SJCRH30 (cell line): ENCODE results near the gene CDRT15. TPM values are rescaled to one million over a fixed set of nuclear protein-coding genes. Genes with fewer than 3 reads are reported as not detected.
"Not testable (repeated sequence)": the region's sequence is repeated elsewhere in the genome, so short reads cannot be mapped to it uniquely, and the experiment has no call there.

Experiments used
- DNase-seq, 2 experiments: peaks; one replicate each; pipeline ENCODE4 v3.0.0-alpha.2; 2015 to 2020
- H3K27ac ChIP-seq: fragments of 250-450 bp; sonication (Bioruptor Pico); 2 replicates; pipeline ENCODE4 v1.5.1; 2020; ENCODE audit warnings: mild to moderate bottlenecking, moderate library complexity
- H3K27me3 ChIP-seq: fragments of 250-450 bp; sonication (Bioruptor Pico); 2 replicates; pipeline ENCODE4 v1.5.1; 2020; ENCODE audit warnings: mild to moderate bottlenecking, moderate library complexity
- H3K36me3 ChIP-seq: fragments of 250-450 bp; sonication (Bioruptor Pico); 2 replicates; pipeline ENCODE4 v1.5.1; 2020; ENCODE audit warnings: mild to moderate bottlenecking, moderate library complexity
- H3K4me1 ChIP-seq: fragments of 250-450 bp; sonication (Bioruptor Pico); 2 replicates; pipeline ENCODE4 v1.5.1; 2020; ENCODE audit warnings: mild to moderate bottlenecking, moderate library complexity
- H3K4me3 ChIP-seq: fragments of 250-450 bp; sonication (Bioruptor Pico); 2 replicates; pipeline ENCODE4 v1.5.1; 2020; ENCODE audit warnings: mild to moderate bottlenecking, moderate library complexity
- H3K9me3 ChIP-seq: fragments of 250-450 bp; sonication (Bioruptor Pico); replicated peaks from 2 replicates; pipeline ENCODE4 v1.5.1; 2020; ENCODE audit warnings: mild to moderate bottlenecking, moderate library complexity
- total RNA-seq: library from RNA; depleted of rRNA; stranded (reverse); fragments of >200 nt; shearing (Covaris generic); gene quantifications from 2 replicates; pipeline ENCODE4 v1.2.3, GENCODE V29; 2014

Gene CDRT15
- total RNA-seq, 1 experiment from 2014 or later, result 0.36 TPM

GRCh38 chr17:14201988-14202380, 34.7 kb downstream of the CDRT15 start:
- DNase-seq, result no peak
- no peaks in the 10 kb centered on the region; the same call in 1 of the 2 replicates for H3K9me3 ChIP-seq
- H3K27ac ChIP-seq, result no peak overlapping the region
- H3K4me1 ChIP-seq, result 0 out of 2 replicates have a peak, but pooled peaks cover 4% of the 10 kb centered on the region
- H3K36me3 ChIP-seq, result peaks cover 29% of the 10 kb centered on the region
- H3K27me3 ChIP-seq, result no peaks in the 10 kb centered on the region
- no peak overlapping the region for H3K4me3 ChIP-seq

DNA sequence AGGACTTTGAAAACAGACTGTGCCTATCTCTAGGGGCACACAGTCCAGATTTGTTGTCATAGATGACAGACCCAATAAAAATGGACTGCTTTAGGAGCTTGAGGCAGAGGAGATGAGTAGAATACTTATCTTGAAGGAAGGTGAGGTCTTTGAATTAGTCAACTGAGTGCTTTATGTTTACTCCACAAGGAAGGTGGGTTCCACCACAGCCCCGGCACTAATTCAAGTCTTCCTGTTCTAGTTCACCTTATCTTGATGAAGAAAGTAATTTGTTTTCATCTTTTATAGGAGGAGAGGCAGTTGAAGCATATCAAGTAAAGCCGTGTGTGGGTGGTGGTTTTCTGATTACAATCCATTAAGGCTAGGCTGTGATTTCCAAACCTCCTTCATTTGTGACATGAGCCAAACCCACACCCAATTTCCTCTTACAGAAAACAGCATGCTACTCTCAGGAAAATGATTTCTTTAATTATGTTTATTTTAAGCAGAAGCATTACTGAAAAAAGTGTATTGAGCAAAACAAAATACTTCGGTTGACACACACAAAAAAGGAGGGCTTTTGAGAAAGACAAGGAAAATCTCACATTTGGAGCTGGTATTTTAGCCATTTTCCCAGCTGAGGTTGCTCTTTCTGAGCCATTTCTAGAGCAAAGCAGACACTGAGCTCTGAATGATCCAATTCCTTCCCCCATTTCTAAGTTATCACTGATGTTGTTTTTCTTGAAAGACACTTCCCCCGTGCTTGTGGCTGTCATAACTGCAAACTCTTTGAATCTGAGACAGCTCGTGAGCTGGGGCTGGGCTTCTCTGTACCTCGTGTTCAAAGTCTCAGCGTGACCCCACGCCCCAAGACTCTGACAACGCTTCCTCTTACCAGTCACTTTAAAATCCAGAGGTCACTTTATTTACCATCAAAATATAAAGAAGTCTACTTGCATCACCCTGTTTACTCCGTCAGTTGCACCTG, 35.4 kb downstream of the CDRT15 start:
- DNase-seq, result no peak
- H3K4me1 ChIP-seq, result 0 out of 2 replicates have a peak, but pooled peaks cover 4% of the 10 kb centered on the region
- no peak overlapping the region for H3K27ac ChIP-seq
- H3K4me3 ChIP-seq, result no peak overlapping the region
- H3K9me3 ChIP-seq, result no peaks in the 10 kb centered on the region; the same call in 1 of the 2 replicates
- H3K36me3 ChIP-seq, result peaks cover 28% of the 10 kb centered on the region
- no peaks in the 10 kb centered on the region for H3K27me3 ChIP-seq

GRCh38 chr17:14200354-14200753, 36.3 kb downstream of the CDRT15 start:
- DNase-seq, result no peak
- peaks cover 28% of the 10 kb centered on the region for H3K36me3 ChIP-seq
- H3K9me3 ChIP-seq, result no peaks in the 10 kb centered on the region; the same call in 1 of the 2 replicates

GRCh38 chr17:14199601-14200000, 37.1 kb downstream of the CDRT15 start:
- H3K9me3 ChIP-seq, result no peaks in the 10 kb centered on the region; the same call in 1 of the 2 replicates
- no peak for DNase-seq
- no peak overlapping the region for H3K27ac ChIP-seq
- H3K4me1 ChIP-seq, result 0 out of 2 replicates have a peak, but pooled peaks cover 4% of the 10 kb centered on the region
- peaks cover 31% of the 10 kb centered on the region for H3K36me3 ChIP-seq
- H3K27me3 ChIP-seq, result no peaks in the 10 kb centered on the region
- H3K4me3 ChIP-seq, result no peak overlapping the region

More at GRCh38 chr17:14200354-14200753, 36.3 kb downstream of the CDRT15 start:
- no peak overlapping the region for H3K4me3 ChIP-seq
- H3K27ac ChIP-seq, result no peak overlapping the region
- no peaks in the 10 kb centered on the region for H3K27me3 ChIP-seq
- 0 out of 2 replicates have a peak, but pooled peaks cover 4% of the 10 kb centered on the region for H3K4me1 ChIP-seq

DNA sequence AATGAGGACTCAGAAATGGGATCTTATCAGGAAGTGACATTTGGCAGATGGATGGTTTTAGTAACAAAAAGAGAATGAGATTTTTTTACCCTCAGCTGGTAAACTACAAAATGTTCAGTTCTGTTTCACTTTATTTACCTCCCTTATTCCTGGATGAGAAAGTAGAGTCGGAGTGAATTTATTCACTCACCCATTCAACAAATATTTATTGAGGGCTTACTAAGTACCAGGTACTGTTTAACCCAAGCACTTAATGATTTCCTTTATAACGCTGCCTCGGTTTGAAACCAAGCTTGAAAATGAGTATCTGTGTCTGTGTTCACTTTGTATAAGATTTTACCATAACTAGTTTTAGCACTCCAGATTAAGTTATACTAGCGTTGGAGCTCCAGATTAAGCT, 38.1 kb downstream of the CDRT15 start:
- H3K4me1 ChIP-seq, result 0 out of 2 replicates have a peak, but pooled peaks cover 4% of the 10 kb centered on the region
- no peaks in the 10 kb centered on the region; the same call in 1 of the 2 replicates for H3K9me3 ChIP-seq
- no peak overlapping the region for H3K4me3 ChIP-seq
- no peaks in the 10 kb centered on the region for H3K27me3 ChIP-seq
- no peak overlapping the region for H3K27ac ChIP-seq
- DNase-seq, result no peak
- H3K36me3 ChIP-seq, result peaks cover 31% of the 10 kb centered on the region

- no peaks in the 10 kb centered on the region; the same call in 1 of the 2 replicates for H3K9me3 ChIP-seq
- H3K4me3 ChIP-seq, result no peak overlapping the region
- no peak overlapping the region for H3K27ac ChIP-seq
- no peak for DNase-seq
- H3K27me3 ChIP-seq, result no peaks in the 10 kb centered on the region
- H3K36me3 ChIP-seq, result peaks cover 31% of the 10 kb centered on the region
- 0 out of 2 replicates have a peak, but pooled peaks cover 4% of the 10 kb centered on the region for H3K4me1 ChIP-seq
Observed at GRCh38 chr17:14198013-14198412, 38.6 kb downstream of the CDRT15 start.

GRCh38 chr17:14197586-14197985, 39.1 kb downstream of the CDRT15 start:
- Histone ChIP-seq H3K4me1 (0 out of 2 replicates have a peak, but pooled peaks cover 4% of the 10 kb centered on the region), H3K27ac (no peak overlapping the region), H3K9me3 (no peaks in the 10 kb centered on the region; the same call in 1 of the 2 replicates), H3K4me3 (no peak overlapping the region), H3K27me3 (no peaks in the 10 kb centered on the region), H3K36me3 (peaks cover 31% of the 10 kb centered on the region)
- no peak for DNase-seq

DNA sequence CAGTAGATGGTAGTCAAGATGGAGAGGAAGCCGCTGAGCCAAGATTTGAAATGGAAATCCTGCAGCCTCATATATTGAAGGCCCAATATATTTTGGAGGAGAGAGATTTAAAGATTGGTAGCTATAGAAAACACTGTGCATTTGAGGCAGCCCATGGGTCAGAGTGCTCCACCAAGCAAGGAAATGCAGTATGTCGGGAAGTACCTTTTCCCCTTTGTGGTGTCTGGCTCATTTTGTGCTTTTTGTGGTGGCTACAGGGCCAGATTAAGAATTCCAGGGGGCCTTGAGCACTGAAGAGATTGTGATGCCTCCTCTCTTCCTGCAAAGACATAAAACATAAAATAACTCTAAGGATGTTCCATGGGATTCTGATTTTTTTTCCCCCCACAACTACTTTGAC, 39.6 kb downstream of the CDRT15 start:
- Histone ChIP-seq H3K36me3 (peaks cover 31% of the 10 kb centered on the region), H3K9me3 (no peaks in the 10 kb centered on the region; the same call in 1 of the 2 replicates), H3K27me3 (no peaks in the 10 kb centered on the region), H3K4me3 (no peak overlapping the region), H3K27ac (no peak overlapping the region), H3K4me1 (0 out of 2 replicates have a peak, but pooled peaks cover 4% of the 10 kb centered on the region)
- DNase-seq, result no peak

GRCh38 chr17:14196377-14196997, 40.2 kb downstream of the CDRT15 start:
- no peak overlapping the region for H3K27ac ChIP-seq
- no peaks in the 10 kb centered on the region; the same call in 1 of the 2 replicates for H3K9me3 ChIP-seq
- H3K27me3 ChIP-seq, result no peaks in the 10 kb centered on the region
- 0 out of 2 replicates have a peak, but pooled peaks cover 4% of the 10 kb centered on the region for H3K4me1 ChIP-seq
- H3K4me3 ChIP-seq, result no peak overlapping the region
- peaks cover 31% of the 10 kb centered on the region for H3K36me3 ChIP-seq
- DNase-seq, result no peak

DNA sequence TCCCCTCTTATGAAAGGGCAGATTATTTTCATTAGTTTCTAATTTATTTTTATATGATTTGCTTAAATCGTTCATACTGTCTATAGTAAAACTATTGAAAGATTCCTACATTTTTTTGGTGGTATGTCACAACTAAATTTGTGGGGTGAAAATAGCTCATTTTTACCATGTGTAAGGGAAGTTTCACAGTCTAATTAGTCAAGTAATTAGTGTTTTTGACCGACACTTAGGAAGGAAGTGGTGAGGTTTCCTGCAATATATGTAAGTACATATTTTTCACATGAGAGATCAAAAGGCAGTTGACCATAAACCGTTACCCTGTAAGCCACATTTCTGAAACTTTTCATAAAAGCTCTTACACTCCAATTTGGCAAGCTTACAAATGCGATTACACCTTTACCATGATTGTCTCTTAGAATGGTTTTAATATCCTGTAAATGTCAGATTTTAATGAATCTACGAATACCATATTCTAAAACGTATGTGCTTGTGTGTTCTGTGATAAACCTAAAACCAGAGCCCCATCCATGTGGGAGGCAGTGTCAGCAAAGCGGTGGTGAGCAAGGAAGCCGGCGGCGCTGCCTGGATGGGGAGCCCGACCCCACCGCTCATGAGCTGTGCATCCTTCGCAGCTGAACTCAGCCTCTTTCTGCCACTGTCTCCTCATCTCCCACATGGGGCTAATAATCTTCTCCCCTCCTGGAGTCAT, 43.9 kb downstream of the CDRT15 start:
- not testable (repeated sequence) for H3K4me1 ChIP-seq, H3K27ac ChIP-seq, DNase-seq, H3K27me3 ChIP-seq, H3K4me3 ChIP-seq, H3K9me3 ChIP-seq
- peaks cover 18% of the 10 kb centered on the region for H3K36me3 ChIP-seq

GRCh38 chr17:14192039-14192438, 44.6 kb downstream of the CDRT15 start:
- not testable (repeated sequence) for H3K9me3 ChIP-seq, H3K27ac ChIP-seq, H3K27me3 ChIP-seq, DNase-seq, H3K4me3 ChIP-seq, H3K4me1 ChIP-seq
- peaks cover 11% of the 10 kb centered on the region for H3K36me3 ChIP-seq

DNA sequence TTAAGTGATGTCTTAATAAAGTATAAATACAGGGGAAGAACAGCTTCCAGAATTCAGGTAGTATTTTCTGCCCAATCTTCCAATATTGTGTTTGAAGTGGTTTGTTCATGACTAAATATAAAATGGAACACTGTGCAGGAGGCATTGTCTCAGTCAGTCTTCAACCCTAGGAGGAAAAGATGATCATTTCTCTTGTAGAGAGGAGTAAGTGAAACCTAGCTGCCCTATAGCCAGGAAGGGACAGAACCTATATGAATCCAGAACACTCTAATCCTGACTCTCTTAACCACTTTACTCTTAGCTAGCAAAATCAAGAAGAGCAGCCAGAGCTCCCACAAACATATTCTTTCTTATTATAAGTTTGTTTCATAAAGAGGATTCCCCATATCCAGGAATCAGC, 45.2 kb downstream of the CDRT15 start:
- H3K4me3 ChIP-seq, H3K4me1 ChIP-seq, H3K9me3 ChIP-seq, H3K27ac ChIP-seq, H3K27me3 ChIP-seq, DNase-seq, H3K36me3 ChIP-seq: not testable (repeated sequence)

DNA sequence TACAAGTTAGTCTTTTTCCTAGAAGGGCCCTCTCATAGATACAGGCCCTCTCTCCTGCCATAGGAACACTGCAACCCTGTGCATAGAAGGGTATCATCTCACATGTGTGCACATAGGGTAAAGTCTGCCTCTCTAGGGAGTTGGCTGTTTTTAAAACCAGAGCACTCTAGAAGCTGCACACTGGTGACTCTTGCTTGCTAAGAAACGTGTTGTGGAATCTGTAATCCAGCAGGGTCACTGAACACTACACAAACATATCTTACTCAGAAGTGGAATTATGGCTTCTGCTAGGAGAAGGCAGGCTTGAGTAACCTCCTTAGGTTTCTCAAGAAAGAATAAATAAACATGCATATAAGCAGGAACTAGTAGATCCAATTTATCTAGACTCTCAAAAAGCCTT, 45.9 kb downstream of the CDRT15 start:
- H3K36me3 ChIP-seq, H3K4me1 ChIP-seq, DNase-seq, H3K27ac ChIP-seq, H3K4me3 ChIP-seq, H3K9me3 ChIP-seq, H3K27me3 ChIP-seq: not testable (repeated sequence)

DNA sequence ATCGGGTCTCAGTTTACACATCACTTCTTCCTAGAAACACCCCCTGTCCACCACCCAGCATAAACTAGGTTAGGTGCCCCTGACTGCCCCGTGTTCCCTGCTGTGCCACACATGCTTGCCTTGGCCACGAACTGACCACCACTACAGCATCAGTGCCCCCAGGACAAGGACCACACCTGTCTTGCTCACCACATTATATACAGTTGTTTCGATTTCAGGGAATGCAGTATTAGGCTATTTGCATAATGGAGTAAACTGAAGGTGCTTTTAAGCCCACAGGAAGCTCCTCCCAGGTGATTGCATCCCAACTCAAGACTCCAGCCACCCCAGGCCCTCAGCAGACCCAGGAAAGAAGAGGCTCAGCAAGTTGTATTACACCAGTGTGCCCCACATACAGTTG, 50.2 kb downstream of the CDRT15 start:
- not testable (repeated sequence) for H3K4me1 ChIP-seq, H3K9me3 ChIP-seq, DNase-seq, H3K36me3 ChIP-seq, H3K27ac ChIP-seq, H3K4me3 ChIP-seq, H3K27me3 ChIP-seq
